ENCODE measurements around the gene OR2A5. TPM values are rescaled to one million over a fixed set of nuclear protein-coding genes. Genes with fewer than 3 reads are reported as not detected.

OR2A5 gene
- total RNA-seq, 3 donors from 2014 or later (not counting 1 experiment from before 2014, with no cell fraction given), result not detected

- Mint-ChIP-seq H3K36me3 (no peaks in the 10 kb centered on the region), H3K27me3 (ENCODE audit: low read depth in 2 of 2) (peaks cover 9 to 10% of the 10 kb centered on the region in 2 donors), H3K27ac (no peak overlapping the region), H3K4me1 (no peaks in the 10 kb centered on the region), H3K9me3 (peaks cover 0 to 2% of the 10 kb centered on the region in 2 donors), H3K4me3 (no peak overlapping the region)
- Histone ChIP-seq H3K27me3 (ENCODE audit: control insufficient read depth, insufficient read depth, low read length) (no peaks in the 10 kb centered on the region), H3K36me3 (ENCODE audit: control insufficient read depth, insufficient read depth, low read length) (no peaks in the 10 kb centered on the region), H3K4me1 (ENCODE audit: control insufficient read depth, insufficient read depth, low read length) (no peaks in the 10 kb centered on the region), H3K4me3 (ENCODE audit: low read length) (no peak overlapping the region), H3K27ac (ENCODE audit: low read length) (no peak overlapping the region), H3K9me3 (ENCODE audit: control insufficient read depth, insufficient read depth, low read length) (no peaks in the 10 kb centered on the region)
- TF ChIP-seq, protein P1, sequence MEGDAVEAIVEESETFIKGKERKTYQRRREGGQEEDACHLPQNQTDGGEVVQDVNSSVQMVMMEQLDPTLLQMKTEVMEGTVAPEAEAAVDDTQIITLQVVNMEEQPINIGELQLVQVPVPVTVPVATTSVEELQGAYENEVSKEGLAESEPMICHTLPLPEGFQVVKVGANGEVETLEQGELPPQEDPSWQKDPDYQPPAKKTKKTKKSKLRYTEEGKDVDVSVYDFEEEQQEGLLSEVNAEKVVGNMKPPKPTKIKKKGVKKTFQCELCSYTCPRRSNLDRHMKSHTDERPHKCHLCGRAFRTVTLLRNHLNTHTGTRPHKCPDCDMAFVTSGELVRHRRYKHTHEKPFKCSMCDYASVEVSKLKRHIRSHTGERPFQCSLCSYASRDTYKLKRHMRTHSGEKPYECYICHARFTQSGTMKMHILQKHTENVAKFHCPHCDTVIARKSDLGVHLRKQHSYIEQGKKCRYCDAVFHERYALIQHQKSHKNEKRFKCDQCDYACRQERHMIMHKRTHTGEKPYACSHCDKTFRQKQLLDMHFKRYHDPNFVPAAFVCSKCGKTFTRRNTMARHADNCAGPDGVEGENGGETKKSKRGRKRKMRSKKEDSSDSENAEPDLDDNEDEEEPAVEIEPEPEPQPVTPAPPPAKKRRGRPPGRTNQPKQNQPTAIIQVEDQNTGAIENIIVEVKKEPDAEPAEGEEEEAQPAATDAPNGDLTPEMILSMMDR (IDR thresholded peaks at IDR 0.05), result no peak
- ATAC-seq, result no peak
- intact Hi-C loops (cut with micrococcal nuclease), result no loop called here
- WGBS (ENCODE audit: insufficient coverage), result 47% methylated on average over 1 of the region's 1 CpG
- DNase-seq, result no peak
Measured at GRCh38 chr7:144036302-144036885, 12.4 kb upstream of the OR2A5 start.

DNA sequence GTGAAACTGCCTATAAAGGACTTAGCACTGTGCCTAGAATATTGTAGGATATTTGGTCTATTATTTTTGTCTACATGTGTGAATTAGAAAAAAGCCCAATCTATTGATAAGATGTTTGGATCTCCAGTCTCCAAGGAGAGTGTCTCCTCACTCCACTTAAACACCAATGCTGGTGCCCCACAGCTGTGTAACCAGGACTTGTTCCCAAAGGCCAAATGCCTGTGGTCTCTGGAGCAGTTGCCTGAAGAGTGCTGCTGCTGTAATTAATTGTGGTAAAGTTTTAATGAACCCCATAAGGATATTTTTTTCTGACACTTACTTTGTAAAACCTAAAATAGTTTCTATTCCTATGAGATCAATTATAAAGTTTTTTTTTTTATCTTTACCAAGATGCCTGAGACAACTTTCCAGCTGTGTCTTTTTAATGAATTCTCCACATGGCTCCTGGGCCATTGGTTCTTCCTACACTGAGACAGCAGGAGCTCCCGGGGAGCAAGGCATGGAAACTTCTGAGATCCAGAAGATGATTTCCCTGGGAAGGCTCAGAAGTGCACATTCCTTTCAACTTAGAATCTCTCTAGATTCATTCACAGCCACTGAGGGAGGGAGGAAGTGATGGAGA is 11.2 kb upstream of the OR2A5 start:
- Histone ChIP-seq H3K4me1 (ENCODE audit: control insufficient read depth, insufficient read depth, low read length) (no peaks in the 10 kb centered on the region), H3K27me3 (ENCODE audit: control insufficient read depth, insufficient read depth, low read length) (no peaks in the 10 kb centered on the region), H3K36me3 (ENCODE audit: control insufficient read depth, insufficient read depth, low read length) (no peaks in the 10 kb centered on the region), H3K4me3 (ENCODE audit: low read length) (no peak overlapping the region), H3K9me3 (ENCODE audit: control insufficient read depth, insufficient read depth, low read length) (no peaks in the 10 kb centered on the region), H3K27ac (ENCODE audit: low read length) (no peak overlapping the region)
- ATAC-seq (no peak), DNase-seq (no peak)
- Mint-ChIP-seq H3K36me3 (no peaks in the 10 kb centered on the region), H3K4me1 (no peaks in the 10 kb centered on the region), H3K27me3 (ENCODE audit: low read depth in 2 of 2) (peaks cover 9% of the 10 kb centered on the region in 2 donors), H3K4me3 (no peak overlapping the region), H3K27ac (no peak overlapping the region), H3K9me3 (peaks cover 0 to 2% of the 10 kb centered on the region in 2 donors)
- 89% methylated on average over 1 of the region's 1 CpG for WGBS (ENCODE audit: insufficient coverage)
- TF ChIP-seq, protein P1 (IDR thresholded peaks at IDR 0.05), result no peak
- intact Hi-C loops (cut with micrococcal nuclease), result no loop called here

DNA sequence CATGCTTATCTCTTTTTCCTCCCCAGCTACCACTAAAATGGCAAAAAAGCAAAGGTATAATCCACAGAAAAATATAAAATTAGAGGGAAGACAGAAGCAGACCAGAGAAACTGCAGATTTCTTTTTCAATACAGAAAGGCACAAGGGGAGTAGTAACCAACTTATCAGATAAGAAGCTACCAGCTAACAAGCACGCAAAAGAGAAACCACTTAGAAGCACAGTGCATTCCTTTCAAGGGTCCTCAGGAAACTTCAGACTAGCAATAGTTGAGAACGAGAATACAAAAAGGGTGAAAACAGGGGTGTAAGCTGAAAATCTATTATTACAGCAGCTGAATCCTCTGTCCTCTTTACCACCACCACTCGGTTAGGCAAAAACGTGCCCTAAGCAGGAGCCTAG is 9.9 kb upstream of the OR2A5 start:
- Mint-ChIP-seq H3K4me1 (no peaks in the 10 kb centered on the region), H3K36me3 (no peaks in the 10 kb centered on the region), H3K27me3 (ENCODE audit: low read depth in 2 of 2) (peaks cover 0 to 8% of the 10 kb centered on the region in 2 donors), H3K27ac (no peak overlapping the region), H3K9me3 (peaks cover 0 to 1% of the 10 kb centered on the region in 2 donors), H3K4me3 (no peak overlapping the region)
- no peak overlapping the region for H3K27ac ChIP-seq (ENCODE audit: low read length)
- WGBS (ENCODE audit: insufficient coverage), result 50% methylated on average over 1 of the region's 4 CpGs
- TF ChIP-seq, protein P1 (IDR thresholded peaks at IDR 0.05), result no peak
- intact Hi-C loops (cut with micrococcal nuclease), result no loop called here
- H3K9me3 ChIP-seq (ENCODE audit: control insufficient read depth, insufficient read depth, low read length), result no peaks in the 10 kb centered on the region
- H3K4me3 ChIP-seq (ENCODE audit: low read length), result no peak overlapping the region
- no peaks in the 10 kb centered on the region for H3K27me3 ChIP-seq (ENCODE audit: control insufficient read depth, insufficient read depth, low read length)
- no peaks in the 10 kb centered on the region for H3K36me3 ChIP-seq (ENCODE audit: control insufficient read depth, insufficient read depth, low read length)
- DNase-seq (no peak), ATAC-seq (no peak)
- no peaks in the 10 kb centered on the region for H3K4me1 ChIP-seq (ENCODE audit: control insufficient read depth, insufficient read depth, low read length)
